ENCODE results near the gene PXMP4.

PXMP4 gene

DNA sequence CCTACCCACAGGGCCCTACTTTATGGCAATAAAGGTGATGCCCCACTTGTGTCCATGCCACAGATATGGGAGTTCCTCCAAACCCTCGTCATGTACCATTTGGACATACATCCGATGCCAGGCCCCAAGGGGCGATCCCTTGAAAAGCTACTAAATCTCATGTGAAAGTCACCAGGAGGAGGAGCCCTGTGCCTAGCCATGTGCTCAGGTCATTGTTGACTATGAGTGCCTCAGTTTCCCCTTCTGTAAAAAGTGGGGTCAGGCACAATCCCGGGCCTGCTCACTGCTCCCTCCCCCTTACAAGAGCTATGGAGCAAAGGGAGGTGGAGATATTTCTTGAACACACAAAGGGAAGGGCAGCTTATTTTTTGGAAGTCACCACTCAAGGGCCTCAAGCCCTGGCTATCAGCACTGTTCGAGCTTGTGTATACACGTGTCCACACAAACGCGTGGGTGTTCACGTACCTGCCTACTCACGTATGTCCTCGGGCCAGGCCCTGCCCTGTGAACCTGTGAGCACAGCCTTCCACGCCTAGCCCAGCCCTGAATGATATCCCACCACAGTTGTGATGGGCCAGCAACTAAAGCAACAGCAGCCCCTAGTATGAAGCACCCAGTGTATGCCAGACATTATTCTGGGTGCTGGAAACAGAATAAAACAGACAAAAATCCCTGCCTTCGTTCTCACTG, 51.5 kb downstream of the PXMP4 start:
- no peak for DNase-seq (ENCODE audit: low read depth)

GRCh38 chr20:33667676-33668465, 52.2 kb downstream of the PXMP4 start:
- peak; percentile 59 for DNase-seq (ENCODE audit: low read depth)

DNA sequence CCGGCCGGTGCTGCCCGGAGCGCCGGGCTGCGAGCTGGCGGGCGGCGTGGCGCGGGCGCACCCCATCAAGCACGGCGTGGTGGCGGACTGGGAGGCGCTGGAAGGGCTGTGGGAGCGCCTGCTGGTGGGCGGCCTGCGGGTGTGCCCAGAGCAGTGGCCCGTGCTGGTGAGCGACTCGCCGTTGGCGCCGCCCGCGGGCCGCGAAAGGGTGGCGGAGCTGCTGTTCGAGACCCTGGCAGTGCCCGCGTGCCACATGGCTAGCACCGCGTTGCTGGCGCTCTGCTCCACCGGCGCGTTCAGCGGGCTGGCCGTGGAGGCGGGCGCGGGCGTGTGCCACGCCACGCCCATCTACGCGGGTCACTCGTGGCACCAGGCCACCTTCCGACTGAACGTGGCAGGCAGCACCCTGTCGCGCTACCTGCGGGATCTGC, 52.9 kb downstream of the PXMP4 start:
- DNase-seq (ENCODE audit: low read depth) = no peak

- peak; percentile 55 for DNase-seq (ENCODE audit: low read depth)
These were observed 53.5 kb downstream of the PXMP4 start, which contains the start of gene ACTL10 for GRCh38 chr20:33666293-33667244. TSS of gene ACTL10 (plus strand) at chr20:33666943. CDS start at chr20:33667498, 555 bp downstream.

DNA sequence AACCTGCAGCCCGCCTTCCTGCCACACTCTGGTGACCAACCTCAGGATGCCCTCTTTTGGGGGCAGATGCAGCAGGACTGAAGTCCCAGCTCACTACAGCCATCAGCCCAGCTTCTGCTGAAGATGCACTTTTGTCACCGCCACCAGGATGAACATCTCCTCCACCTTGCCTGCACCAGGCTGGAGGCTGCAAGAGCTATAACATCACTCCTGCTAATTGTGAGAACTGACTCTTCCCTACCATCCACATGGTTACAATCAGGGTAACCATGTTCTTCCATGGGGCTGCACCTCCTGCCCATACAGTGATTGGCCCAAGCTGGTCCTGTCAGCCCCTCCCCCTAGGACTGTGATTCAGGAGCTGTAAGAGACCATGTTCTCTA, 55.4 kb downstream of the PXMP4 start:
- DNase-seq (ENCODE audit: low read depth) = no peak

DNA sequence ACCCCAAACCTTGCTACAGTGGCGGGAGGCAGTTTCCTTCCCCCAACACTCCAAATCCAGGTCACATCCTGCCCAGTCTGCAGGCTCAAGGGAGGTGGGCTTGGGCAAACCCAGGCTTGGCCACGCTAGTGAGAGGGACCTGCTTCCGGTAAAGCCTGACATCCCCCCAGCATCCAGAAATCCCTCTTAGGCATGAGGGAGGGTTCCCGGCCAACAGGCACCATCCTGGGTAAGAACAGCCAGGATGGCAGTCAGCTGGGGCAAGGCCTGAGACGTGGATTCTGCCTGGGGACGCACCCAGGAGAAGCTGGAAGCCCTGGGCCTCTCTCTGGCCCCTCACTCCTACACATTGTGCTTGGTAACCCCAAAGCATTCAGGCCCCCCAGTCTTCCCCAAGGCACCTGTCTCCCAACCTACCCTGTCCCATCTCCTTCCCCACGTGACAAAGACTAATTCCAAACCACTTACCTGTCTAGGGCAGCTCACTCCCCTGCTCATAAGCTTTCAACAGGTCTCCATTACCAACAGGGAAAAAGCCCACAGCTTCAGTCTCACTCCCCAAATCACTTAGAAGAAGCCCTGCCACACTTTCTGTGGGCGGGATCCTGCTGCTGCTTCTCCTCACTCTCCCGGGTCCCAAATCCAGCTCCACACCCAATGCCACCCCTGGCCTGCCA, 55.9 kb downstream of the PXMP4 start:
- no peak for DNase-seq (ENCODE audit: low read depth)

- peak; percentile 60 for DNase-seq (ENCODE audit: low read depth)
These were observed 56.7 kb downstream of the PXMP4 start for GRCh38 chr20:33663161-33664084.

DNA sequence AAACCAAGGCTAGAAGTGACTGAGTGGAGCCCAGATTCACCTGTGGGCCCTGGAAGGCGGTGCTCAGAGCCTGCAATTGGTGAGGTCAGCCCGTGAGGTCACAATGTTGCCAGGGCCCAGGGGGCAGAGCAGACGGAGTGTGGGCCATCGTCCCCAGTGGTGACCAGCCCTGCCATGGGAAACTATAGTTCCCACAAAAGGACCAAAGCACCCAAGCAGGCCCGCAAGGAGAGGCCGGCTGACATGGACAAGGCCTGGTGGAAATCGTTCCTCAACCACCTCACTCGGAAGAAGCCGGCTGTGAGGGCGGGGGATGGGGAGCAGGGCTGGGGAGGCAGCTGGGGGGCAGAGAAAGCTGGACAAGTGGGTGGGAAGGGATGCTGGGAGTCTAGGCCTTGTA, 57.9 kb downstream of the PXMP4 start, which contains the start of gene C20orf144:
Gene C20orf144 (plus strand): TSS at position 156 of the 400 bp plus-strand sequence. CDS start 19 bp downstream, at position 175.
- DNase-seq (ENCODE audit: low read depth) = no peak

DNA sequence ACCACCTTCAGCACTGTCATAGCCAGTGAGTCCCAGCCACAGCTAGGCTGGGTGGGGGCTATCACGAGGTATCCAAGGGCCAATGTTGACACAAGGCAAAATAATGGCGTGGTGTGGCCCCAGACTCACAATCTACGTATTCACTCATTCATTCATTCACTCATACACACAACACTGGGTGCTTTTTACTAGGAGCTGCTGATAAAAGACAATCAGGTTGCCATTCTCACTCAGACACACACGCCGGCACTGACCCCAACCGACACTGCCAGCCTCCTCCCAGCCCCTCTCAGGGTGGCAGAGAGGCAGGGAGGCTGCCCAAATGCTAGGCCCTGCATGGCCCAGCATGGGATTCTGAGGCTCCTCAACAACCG, 59.4 kb downstream of the PXMP4 start:
- DNase-seq (ENCODE audit: low read depth) = no peak

GRCh38 chr20:33660035-33660684, 60.0 kb downstream of the PXMP4 start:
- DNase-seq (ENCODE audit: low read depth) = no peak

- no peak for DNase-seq (ENCODE audit: low read depth)
These were observed 60.6 kb downstream of the PXMP4 start for GRCh38 chr20:33659341-33660034.

- no peak for DNase-seq (ENCODE audit: low read depth)
These were observed 61.2 kb downstream of the PXMP4 start for GRCh38 chr20:33658929-33659328.

DNA sequence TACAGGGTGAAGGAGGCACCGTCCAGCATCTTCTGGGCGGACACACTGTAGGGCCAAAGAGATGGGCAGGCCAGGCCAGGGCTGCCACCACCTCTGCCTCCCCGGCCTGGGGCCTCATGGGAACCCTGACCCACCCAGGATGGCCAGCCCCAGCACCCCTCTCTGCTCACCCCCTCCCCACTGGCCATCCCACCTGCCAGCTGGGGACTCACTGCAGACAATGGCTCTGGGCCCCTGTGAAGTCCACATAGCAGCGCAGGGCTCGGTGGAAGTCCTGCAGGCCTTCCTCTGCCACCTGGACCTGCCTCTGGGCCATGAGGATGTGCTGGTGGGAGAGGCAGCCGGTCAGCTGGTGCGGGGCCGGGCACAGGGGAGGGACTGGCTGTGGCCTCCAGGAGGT, 61.6 kb downstream of the PXMP4 start:
- no peak for DNase-seq (ENCODE audit: low read depth)

GRCh38 chr20:33657704-33658095, 62.4 kb downstream of the PXMP4 start:
- no peak for DNase-seq (ENCODE audit: low read depth)

DNA sequence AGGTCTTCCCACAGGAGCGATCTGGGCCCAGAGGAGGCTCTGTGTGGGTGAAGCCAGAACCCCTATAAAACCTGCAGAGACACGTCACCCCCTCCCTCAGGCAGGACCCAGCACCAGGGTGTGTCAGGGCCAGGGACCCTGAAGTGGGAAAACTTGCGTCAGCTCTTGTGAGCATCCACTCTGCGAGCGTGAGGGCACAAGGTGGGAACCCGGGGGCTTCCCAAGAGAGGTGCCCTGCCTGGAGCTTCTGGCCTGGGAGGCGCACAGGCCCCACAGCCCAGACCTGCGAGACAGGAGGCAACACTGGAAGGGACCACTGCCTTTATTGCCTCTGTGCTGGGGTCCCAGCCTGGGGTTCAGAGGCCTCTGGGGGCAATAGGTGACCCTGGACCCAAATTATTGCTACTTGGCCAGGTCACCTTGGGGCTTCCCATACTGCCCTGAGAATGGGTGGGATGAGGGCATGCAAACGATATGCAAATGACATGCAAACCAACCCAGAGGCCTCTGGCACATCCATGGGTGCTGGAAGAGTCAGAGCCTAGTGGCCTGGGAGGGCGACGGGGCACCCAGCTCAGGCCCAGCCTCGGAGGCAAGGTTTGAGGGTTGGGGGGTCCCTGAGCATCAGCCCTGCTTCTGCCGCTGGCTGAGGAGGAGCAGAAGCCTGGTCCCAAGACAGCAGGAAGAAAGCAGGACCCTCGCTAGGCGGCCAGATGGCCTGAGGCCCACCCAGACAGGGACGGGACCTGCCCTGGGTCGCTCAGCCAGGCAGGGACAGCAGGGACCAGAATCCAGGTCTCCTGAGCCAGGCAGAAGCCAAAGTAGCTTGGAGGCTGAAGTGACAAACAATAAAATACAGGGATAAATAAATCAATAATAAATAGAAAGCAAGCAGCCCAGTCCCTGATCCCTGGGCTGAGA, 63.1 kb downstream of the PXMP4 start:
- DNase-seq (ENCODE audit: low read depth) = no peak

DNA sequence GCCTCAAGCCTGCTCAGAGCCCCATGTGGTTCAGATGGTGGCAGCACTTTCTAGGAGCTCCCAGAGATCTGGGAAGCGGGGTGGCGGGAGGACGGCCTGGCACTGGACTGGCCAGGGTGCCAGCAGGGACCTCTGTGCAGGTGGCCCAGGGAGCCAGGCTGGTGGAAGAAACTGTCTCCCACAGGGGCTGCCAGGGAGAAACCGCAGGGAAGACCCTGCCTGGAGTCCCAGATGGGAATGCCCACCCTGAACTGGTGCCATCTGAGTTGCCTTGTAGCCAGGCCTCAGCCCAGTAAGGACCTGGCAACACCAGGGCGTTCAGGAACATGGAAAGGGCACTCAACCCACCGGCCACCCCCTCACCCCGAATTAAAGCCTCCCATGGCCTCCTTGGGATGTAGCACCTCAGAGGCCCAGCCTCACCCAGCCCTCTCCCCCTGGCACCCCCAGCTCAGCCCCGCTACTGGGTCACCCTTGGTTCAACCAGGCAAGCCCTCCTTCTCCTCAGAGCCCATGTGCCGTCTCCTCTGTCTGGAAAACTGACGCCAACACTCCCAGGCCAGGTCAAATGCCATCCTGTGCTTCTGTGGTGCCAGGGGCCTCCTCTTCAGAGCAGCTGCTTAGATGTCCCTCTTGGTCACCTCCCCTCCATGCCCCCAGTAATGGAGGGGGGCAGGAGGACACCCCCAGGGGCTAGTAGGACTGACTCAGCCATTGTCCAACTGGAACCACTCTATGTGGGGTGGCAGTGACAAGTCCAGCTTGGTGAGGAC, 63.9 kb downstream of the PXMP4 start:
- DNase-seq (ENCODE audit: low read depth) = no peak

- no peak for DNase-seq (ENCODE audit: low read depth)
These were observed 64.9 kb downstream of the PXMP4 start for GRCh38 chr20:33655164-33655563.

All from stimulated activated CD8-positive, alpha-beta memory T cell treated with anti-CD3 and anti-CD28 coated beads, Interleukin-15, amount 100 ng/mL, for 1 hour (primary cell).